ENCODE data around the gene RAB7B. TPM values are rescaled to one million over a fixed set of nuclear protein-coding genes. Genes with fewer than 3 reads are reported as not detected.

RAB7B gene
- total RNA-seq, 6 experiments from 2014 or later = 2.6 to 6.6 (median 5.3) TPM

DNA sequence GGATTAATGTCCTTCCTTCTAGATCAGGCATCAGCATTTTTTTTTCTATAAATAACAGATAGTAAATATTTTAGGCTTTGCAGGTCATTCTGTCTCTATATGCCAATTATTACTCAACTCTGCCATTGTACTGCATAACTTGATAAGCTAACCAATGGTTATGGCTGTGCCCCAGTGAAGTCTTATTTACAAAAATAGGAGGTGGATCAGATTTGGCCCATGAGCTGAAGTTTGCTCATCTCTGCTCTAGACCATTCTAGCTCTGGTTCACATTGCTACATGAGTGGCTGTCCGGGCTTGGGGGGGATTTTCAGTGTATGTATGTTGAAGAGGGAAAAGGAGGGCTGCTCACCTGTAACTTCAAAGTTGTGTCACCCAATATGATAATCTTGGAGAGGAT is 10.1 kb downstream of the RAB7B start:
- no peak for DNase-seq
- no peak overlapping the region for H3K4me3 Mint-ChIP-seq
- H3K27ac Mint-ChIP-seq = no peak overlapping the region
- H3K27me3 Mint-ChIP-seq (ENCODE audit: insufficient read depth) = peaks cover 6% of the 10 kb centered on the region
- H3K4me1 Mint-ChIP-seq (ENCODE audit: low read depth) = peaks cover 10% of the 10 kb centered on the region
- H3K9me3 Mint-ChIP-seq = no peaks in the 10 kb centered on the region
- H3K36me3 Mint-ChIP-seq (ENCODE audit: low read depth) = peaks cover 10% of the 10 kb centered on the region
- TF ChIP-seq, protein P1, sequence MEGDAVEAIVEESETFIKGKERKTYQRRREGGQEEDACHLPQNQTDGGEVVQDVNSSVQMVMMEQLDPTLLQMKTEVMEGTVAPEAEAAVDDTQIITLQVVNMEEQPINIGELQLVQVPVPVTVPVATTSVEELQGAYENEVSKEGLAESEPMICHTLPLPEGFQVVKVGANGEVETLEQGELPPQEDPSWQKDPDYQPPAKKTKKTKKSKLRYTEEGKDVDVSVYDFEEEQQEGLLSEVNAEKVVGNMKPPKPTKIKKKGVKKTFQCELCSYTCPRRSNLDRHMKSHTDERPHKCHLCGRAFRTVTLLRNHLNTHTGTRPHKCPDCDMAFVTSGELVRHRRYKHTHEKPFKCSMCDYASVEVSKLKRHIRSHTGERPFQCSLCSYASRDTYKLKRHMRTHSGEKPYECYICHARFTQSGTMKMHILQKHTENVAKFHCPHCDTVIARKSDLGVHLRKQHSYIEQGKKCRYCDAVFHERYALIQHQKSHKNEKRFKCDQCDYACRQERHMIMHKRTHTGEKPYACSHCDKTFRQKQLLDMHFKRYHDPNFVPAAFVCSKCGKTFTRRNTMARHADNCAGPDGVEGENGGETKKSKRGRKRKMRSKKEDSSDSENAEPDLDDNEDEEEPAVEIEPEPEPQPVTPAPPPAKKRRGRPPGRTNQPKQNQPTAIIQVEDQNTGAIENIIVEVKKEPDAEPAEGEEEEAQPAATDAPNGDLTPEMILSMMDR (IDR thresholded peaks at IDR 0.05) = no peak

DNA sequence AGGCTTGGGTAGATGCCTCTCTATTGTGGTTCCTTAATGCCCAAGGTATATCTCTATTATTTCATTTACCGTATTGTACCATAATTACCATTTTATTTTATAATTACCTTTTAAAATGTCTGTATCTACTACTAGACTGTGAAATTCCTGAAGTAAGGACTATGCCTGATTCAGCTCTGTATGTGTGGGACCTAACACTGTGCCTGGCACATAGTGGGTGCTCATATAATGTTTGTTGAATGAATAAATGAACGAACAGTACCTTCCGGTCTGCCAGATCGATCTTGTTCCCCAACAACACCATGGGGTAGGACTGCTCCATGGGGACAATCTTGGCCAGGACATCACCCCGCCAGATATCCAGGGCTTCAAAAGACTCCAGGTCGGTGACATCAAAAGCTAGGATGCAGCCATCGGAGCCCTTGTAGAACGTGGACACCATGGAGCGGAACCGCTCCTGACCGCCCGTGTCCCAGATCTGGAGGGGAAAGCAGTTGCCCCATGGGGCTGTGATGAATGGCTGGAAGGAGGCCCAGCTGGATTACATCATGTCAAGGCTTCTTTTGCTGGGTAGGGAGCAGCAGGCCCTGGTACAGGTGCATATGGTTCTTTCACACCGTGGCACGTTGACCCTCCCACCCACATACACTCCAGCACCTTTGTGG is 10.8 kb downstream of the RAB7B start:
- peaks cover 10% of the 10 kb centered on the region for H3K36me3 Mint-ChIP-seq (ENCODE audit: low read depth)
- no peak overlapping the region for H3K27ac Mint-ChIP-seq
- DNase-seq = no peak
- peaks cover 6% of the 10 kb centered on the region for H3K27me3 Mint-ChIP-seq (ENCODE audit: insufficient read depth)
- H3K9me3 Mint-ChIP-seq = no peaks in the 10 kb centered on the region
- H3K4me1 Mint-ChIP-seq (ENCODE audit: low read depth) = peaks cover 10% of the 10 kb centered on the region
- TF ChIP-seq, protein P1 (IDR thresholded peaks at IDR 0.05) = no peak
- H3K4me3 Mint-ChIP-seq = no peak overlapping the region

DNA sequence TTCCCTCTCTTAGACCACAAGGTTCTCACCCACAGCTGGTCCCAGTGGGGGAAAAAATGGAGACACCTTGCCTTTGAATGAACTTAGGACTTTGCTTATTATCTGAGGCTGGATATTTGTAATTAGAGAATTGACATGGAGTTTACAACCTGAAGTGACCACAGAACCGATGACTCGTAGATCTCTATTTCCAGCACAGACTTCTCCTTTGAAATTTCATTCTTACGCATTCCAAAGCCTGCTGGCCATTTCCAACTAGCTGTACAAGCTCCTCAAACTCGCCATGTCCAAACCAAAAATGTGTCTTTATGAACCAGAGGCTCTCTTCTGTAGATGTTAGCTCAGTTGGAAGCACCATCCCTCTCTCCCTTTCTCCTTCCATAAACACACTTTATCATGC is 12.0 kb downstream of the RAB7B start:
- H3K4me3 Mint-ChIP-seq = no peak overlapping the region
- peak; percentile 38 for DNase-seq
- TF ChIP-seq, protein P1 (IDR thresholded peaks at IDR 0.05) = no peak
- H3K36me3 Mint-ChIP-seq (ENCODE audit: low read depth) = peaks cover 10% of the 10 kb centered on the region
- no peak overlapping the region for H3K27ac Mint-ChIP-seq
- peaks cover 2% of the 10 kb centered on the region; the same call in 1 of the 2 replicates for H3K27me3 Mint-ChIP-seq (ENCODE audit: insufficient read depth)
- H3K9me3 Mint-ChIP-seq = no peaks in the 10 kb centered on the region
- peaks cover 10% of the 10 kb centered on the region for H3K4me1 Mint-ChIP-seq (ENCODE audit: low read depth)

DNA sequence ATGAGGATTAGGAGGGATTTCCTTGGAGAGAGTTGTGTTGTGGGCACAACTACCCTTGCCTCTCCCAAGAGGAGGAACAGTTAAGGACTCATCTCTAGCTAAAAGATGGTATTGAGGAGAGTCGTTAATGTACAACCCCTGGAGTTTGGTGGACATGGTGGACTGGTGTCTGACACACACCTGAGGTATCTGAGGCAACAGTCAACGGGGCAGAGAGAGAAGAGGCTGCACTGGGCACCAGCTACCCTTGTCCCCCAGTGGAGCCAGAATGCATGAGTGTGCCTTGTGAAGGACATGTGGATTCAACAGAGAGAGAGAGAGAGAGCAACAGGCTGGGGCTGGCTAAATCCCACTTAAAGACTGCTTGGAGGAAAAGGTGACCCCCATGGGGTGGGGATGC is 13.0 kb downstream of the RAB7B start:
- no peak for DNase-seq
- TF ChIP-seq, protein P1 (IDR thresholded peaks at IDR 0.05) = no peak
- Mint-ChIP-seq H3K27ac (no peak overlapping the region), H3K4me1 (ENCODE audit: low read depth) (peaks cover 10% of the 10 kb centered on the region), H3K36me3 (ENCODE audit: low read depth) (peaks cover 10% of the 10 kb centered on the region), H3K4me3 (no peak overlapping the region), H3K27me3 (ENCODE audit: insufficient read depth) (peaks cover 2% of the 10 kb centered on the region; the same call in 1 of the 2 replicates), H3K9me3 (no peaks in the 10 kb centered on the region)

DNA sequence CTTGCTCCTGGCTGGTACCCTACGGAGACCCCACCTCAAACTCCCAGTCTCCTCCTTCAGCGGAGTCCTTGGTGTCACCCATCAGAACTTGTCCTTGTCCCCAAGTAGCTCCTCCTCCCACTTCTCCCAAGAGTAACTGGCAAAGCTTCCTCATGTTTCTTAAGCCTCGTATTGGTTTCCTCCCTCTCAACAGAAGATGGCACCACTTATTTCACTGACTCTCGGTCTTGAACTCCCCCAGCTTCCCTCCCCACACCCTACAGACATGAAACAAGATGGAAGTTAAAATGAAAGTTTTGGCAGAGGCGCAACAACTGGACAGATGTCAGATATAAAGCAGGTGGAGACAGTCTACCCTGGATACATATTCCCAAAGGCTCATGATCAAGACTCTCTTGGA is 13.4 kb downstream of the RAB7B start:
- TF ChIP-seq, protein P1 (IDR thresholded peaks at IDR 0.05) = no peak
- peaks cover 10% of the 10 kb centered on the region for H3K4me1 Mint-ChIP-seq (ENCODE audit: low read depth)
- no peak overlapping the region for H3K27ac Mint-ChIP-seq
- H3K27me3 Mint-ChIP-seq (ENCODE audit: insufficient read depth) = peaks cover 2% of the 10 kb centered on the region; the same call in 1 of the 2 replicates
- no peak overlapping the region for H3K4me3 Mint-ChIP-seq
- no peaks in the 10 kb centered on the region for H3K9me3 Mint-ChIP-seq
- peaks cover 10% of the 10 kb centered on the region for H3K36me3 Mint-ChIP-seq (ENCODE audit: low read depth)
- no peak for DNase-seq
